DMS53 treated with DMSO at 0.1 percent for 48 hours (cell line): ENCODE data around the gene ZEB2.
A peak's percentile ranks its signal among the peaks of the same experiment; 100 is the strongest.

Source experiments
- DNase-seq: peaks from one replicate; lab custom pipeline; 2025; ENCODE audit not compliant: unreplicated experiment; lab: John Stamatoyannopoulos, UW

Gene ZEB2

GRCh38 chr2:144529841-144530240 lies 9.9 kb upstream of the ZEB2 start:
- DNase-seq, result no peak

GRCh38 chr2:144528108-144528507 lies 8.2 kb upstream of the ZEB2 start:
- no peak for DNase-seq

GRCh38 chr2:144526831-144527230 lies 6.9 kb upstream of the ZEB2 start:
- DNase-seq, result no peak

GRCh38 chr2:144524118-144525009 lies 4.4 kb upstream of the ZEB2 start:
- no peak for DNase-seq

- DNase-seq, result no peak
Observed at GRCh38 chr2:144523596-144524117, 3.7 kb upstream of the ZEB2 start.

GRCh38 chr2:144522897-144523595 lies 3.1 kb upstream of the ZEB2 start:
- DNase-seq, result no peak

- no peak for DNase-seq
Observed at GRCh38 chr2:144522176-144522896, 2.4 kb upstream of the ZEB2 start.

- DNase-seq, result no peak
Observed at GRCh38 chr2:144521686-144522085, 1.8 kb upstream of the ZEB2 start.

GRCh38 chr2:144520756-144521487 lies 1.0 kb upstream of the ZEB2 start:
- no peak for DNase-seq

- DNase-seq, result no peak
Observed at GRCh38 chr2:144519597-144519933, 354 bp downstream of the ZEB2 start.

- DNase-seq, result no peak
Observed at GRCh38 chr2:144518748-144519596, 947 bp downstream of the ZEB2 start.

GRCh38 chr2:144517866-144518747 lies 1.8 kb downstream of the ZEB2 start:
- no peak for DNase-seq

GRCh38 chr2:144516981-144517865 lies 2.7 kb downstream of the ZEB2 start:
- DNase-seq, result peak; percentile 5

GRCh38 chr2:144516411-144516980 lies 3.4 kb downstream of the ZEB2 start:
- DNase-seq, result no peak

GRCh38 chr2:144515696-144516410 lies 4.1 kb downstream of the ZEB2 start:
- no peak for DNase-seq

- no peak for DNase-seq
Observed at GRCh38 chr2:144515099-144515695, 4.7 kb downstream of the ZEB2 start.
